Measurements from ENCODE around the gene WBP1L. TPM values are rescaled to one million over a fixed set of nuclear protein-coding genes. Genes with fewer than 3 reads are reported as not detected.

The WBP1L gene
- total RNA-seq, 4 donors from 2014 or later, result 103 to 204 (median 145) TPM

- no peaks in the 10 kb centered on the region for H3K27me3 ChIP-seq
- intact Hi-C loops (cut with DNase I; ENCODE audit: low total_unique reads) (no loop called here), in situ Hi-C loops (cut with MboI; ENCODE audit: low sequenced_read_pairs in 4 of 4) (loop anchor here in 1 of 4 donors (10.0 kb wide), 1 partner anchor 68 kb away; the partner anchor contains the start of gene WBP1L)
- DNase-seq, result no peak
- H3K4me3 ChIP-seq, result no peak overlapping the region
- TF ChIP-seq POLR2A (IDR thresholded peaks at IDR 0.05), result no peak
- TF ChIP-seq CTCF (IDR thresholded peaks at IDR 0.05 in 4 of 5, conservative IDR thresholded peaks at IDR 0.05 in 1 of 5), result no peak
- no peaks in the 10 kb centered on the region for H3K9me3 ChIP-seq
- peaks cover 39 to 48% of the 10 kb centered on the region in 2 donors for H3K4me1 ChIP-seq
- H3K36me3 ChIP-seq, result peaks cover 0 to 46% of the 10 kb centered on the region in 2 donors
- H3K27ac ChIP-seq, result peak overlapping the region; percentile 8 to 86 (median 85)
- no peak for ATAC-seq
These were observed 68.6 kb downstream of the WBP1L start for GRCh38 chr10:102812231-102812876.

DNA sequence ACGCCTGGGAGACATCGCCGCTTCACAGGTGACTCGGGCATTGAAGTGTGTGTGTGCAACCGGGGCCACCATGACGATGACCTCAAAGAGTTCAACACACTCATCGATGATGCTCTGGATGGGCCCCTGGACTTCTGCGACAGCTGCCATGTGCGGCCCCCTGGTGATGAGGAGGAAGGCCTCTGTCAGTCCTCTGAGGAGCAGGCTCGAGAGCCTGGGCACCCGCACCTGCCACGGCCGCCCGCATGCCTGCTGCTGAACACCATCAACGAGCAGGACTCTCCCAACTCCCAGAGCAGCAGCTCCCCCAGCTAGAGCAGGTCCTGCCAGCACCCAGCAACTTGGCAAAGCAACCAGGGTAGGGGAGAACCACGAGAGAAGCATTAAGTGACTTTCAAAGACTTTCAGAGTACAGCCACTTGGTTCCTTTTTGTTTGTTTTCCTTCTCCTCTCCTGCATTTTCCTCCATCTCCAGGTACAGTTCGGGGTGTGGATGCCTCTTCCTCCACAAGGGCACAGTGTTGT lies 69.3 kb downstream of the WBP1L start:
- TF ChIP-seq POLR2A (IDR thresholded peaks at IDR 0.05) (no peak), CTCF (IDR thresholded peaks at IDR 0.05 in 4 of 5, conservative IDR thresholded peaks at IDR 0.05 in 1 of 5) (no peak)
- Histone ChIP-seq H3K4me1 (peaks cover 42 to 48% of the 10 kb centered on the region in 2 donors), H3K36me3 (peaks cover 0 to 46% of the 10 kb centered on the region in 2 donors), H3K27me3 (no peaks in the 10 kb centered on the region), H3K27ac (peak overlapping the region; percentile 84 to 89 (median 86)), H3K4me3 (no peak overlapping the region), H3K9me3 (no peaks in the 10 kb centered on the region)
- ATAC-seq (no peak), DNase-seq (no peak)
- in situ Hi-C loops (cut with MboI; ENCODE audit: low sequenced_read_pairs in 4 of 4) (loop anchor here in 1 of 4 donors (10.0 kb wide), 1 partner anchor 68 kb away; the partner anchor contains the start of gene WBP1L), intact Hi-C loops (cut with DNase I; ENCODE audit: low total_unique reads) (no loop called here)

- in situ Hi-C loops (cut with MboI; ENCODE audit: low sequenced_read_pairs in 4 of 4) (loop anchor here in 1 of 4 donors (10.0 kb wide), 1 partner anchor 69 kb away; the partner anchor contains the start of gene WBP1L), intact Hi-C loops (cut with DNase I; ENCODE audit: low total_unique reads) (no loop called here)
- Histone ChIP-seq H3K27ac (peak overlapping the region; percentile 84 to 89 (median 86)), H3K36me3 (peaks cover 0 to 46% of the 10 kb centered on the region in 2 donors), H3K4me3 (no peak overlapping the region), H3K4me1 (peaks cover 45 to 46% of the 10 kb centered on the region in 2 donors), H3K9me3 (no peaks in the 10 kb centered on the region), H3K27me3 (no peaks in the 10 kb centered on the region)
- ATAC-seq (no peak), DNase-seq (no peak)
- TF ChIP-seq CTCF (IDR thresholded peaks at IDR 0.05 in 4 of 5, conservative IDR thresholded peaks at IDR 0.05 in 1 of 5), result no peak
- TF ChIP-seq POLR2A (IDR thresholded peaks at IDR 0.05), result no peak
These were observed 70.1 kb downstream of the WBP1L start for GRCh38 chr10:102813734-102814452.

GRCh38 chr10:102814453-102814871 lies 70.7 kb downstream of the WBP1L start:
- Histone ChIP-seq H3K27ac (peak overlapping the region; percentile 84 to 89 (median 86)), H3K9me3 (no peaks in the 10 kb centered on the region), H3K4me3 (no peak overlapping the region), H3K36me3 (peaks cover 0 to 44% of the 10 kb centered on the region in 2 donors), H3K4me1 (peaks cover 40 to 46% of the 10 kb centered on the region in 2 donors), H3K27me3 (no peaks in the 10 kb centered on the region)
- in situ Hi-C loops (cut with MboI; ENCODE audit: low sequenced_read_pairs in 4 of 4), result loop anchor here in 1 of 4 donors (10.0 kb wide), 1 partner anchor 70 kb away; the partner anchor contains the start of gene WBP1L
- intact Hi-C loops (cut with DNase I; ENCODE audit: low total_unique reads), result no loop called here
- no peak for ATAC-seq
- no peak for DNase-seq
- no peak for TF ChIP-seq POLR2A (IDR thresholded peaks at IDR 0.05)
- no peak for TF ChIP-seq CTCF (IDR thresholded peaks at IDR 0.05 in 4 of 5, conservative IDR thresholded peaks at IDR 0.05 in 1 of 5)
